ENCODE results near the gene CRACR2A. TPM values are rescaled to one million over a fixed set of nuclear protein-coding genes. Genes with fewer than 3 reads are reported as not detected.

CRACR2A gene
- total and polyA plus RNA-seq, 2 of the 8 experiments (the other 6 are each of a cell fraction or from before 2014, with no cell fraction given): 0.85 to 3.2 TPM

DNA sequence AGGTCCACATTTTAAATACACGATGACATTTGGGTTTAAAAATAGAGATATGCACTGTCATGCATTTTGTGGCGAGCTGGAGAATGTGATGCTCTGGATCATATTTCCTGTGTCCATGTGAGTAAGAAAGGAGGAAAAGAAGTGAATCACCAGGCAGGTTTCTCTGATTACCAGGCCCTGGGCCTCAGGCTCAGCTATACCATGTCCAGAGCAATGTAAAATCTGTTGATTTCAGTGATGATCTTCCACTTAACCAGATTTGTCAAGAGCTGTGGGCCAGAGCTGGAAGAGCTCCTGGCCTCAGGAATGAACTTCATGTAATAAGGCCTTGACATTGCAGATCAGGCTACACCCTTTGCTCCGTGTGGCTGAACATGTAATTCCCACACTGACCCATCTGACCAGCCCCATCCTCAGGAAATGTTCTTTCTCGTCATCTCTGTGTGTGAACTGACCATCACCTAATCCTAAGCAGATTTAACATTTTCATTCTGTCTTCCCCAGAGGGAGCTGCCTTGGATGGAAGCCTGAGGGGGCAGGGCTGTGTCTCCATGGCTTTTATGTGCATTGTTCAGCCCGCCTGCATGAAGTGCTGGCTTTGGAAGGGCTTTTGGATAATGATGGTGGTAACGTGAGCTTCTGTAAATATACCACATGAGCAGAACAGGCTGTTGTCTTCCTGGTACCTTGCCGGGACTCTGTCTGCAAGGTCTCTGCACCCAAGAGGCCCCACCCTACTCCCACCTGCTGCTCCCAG is 54.5 kb downstream of the CRACR2A start:
- peaks cover 2% of the 10 kb centered on the region in 2 experiments; a peak in 2 of 4 replicates for H3K9me3 ChIP-seq (ENCODE audit: insufficient read depth in 2 of 2, low read depth in 1 of 2, low read length in 1 of 2)
- H3K27me3 ChIP-seq (replicated peaks in 1 of 4; ENCODE audit: control insufficient read depth in 3 of 4, extremely low read depth in 1 of 4, insufficient read depth in 3 of 4, low read length in 3 of 4): no peaks in the 10 kb centered on the region; a peak in 1 of 7 replicates
- H3K27ac ChIP-seq (ENCODE audit: low read depth, low read length): no peak overlapping the region
- TF ChIP-seq, protein P1, sequence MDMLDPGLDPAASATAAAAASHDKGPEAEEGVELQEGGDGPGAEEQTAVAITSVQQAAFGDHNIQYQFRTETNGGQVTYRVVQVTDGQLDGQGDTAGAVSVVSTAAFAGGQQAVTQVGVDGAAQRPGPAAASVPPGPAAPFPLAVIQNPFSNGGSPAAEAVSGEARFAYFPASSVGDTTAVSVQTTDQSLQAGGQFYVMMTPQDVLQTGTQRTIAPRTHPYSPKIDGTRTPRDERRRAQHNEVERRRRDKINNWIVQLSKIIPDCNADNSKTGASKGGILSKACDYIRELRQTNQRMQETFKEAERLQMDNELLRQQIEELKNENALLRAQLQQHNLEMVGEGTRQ (IDR thresholded peaks at IDR 0.05; ENCODE audit: low read length): no peak
- no peak for TF ChIP-seq PHF8 (conservative IDR thresholded peaks at IDR 0.05; ENCODE audit: low read depth, low read length)
- TF ChIP-seq, protein P2, sequence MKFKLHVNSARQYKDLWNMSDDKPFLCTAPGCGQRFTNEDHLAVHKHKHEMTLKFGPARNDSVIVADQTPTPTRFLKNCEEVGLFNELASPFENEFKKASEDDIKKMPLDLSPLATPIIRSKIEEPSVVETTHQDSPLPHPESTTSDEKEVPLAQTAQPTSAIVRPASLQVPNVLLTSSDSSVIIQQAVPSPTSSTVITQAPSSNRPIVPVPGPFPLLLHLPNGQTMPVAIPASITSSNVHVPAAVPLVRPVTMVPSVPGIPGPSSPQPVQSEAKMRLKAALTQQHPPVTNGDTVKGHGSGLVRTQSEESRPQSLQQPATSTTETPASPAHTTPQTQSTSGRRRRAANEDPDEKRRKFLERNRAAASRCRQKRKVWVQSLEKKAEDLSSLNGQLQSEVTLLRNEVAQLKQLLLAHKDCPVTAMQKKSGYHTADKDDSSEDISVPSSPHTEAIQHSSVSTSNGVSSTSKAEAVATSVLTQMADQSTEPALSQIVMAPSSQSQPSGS (IDR thresholded peaks at IDR 0.05; ENCODE audit: low read length): no peak
- no peak for TF ChIP-seq HDAC2 (IDR thresholded peaks at IDR 0.05; ENCODE audit: borderline replicate concordance in 1 of 2, low read depth in 2 of 2, low read length in 2 of 2)
- TF ChIP-seq RAD21 (IDR thresholded peaks at IDR 0.05 in 1 of 2, conservative IDR thresholded peaks at IDR 0.05 in 1 of 2; ENCODE audit: low read depth in 2 of 2, low read length in 2 of 2): no peak
- no peak for TF ChIP-seq EGR1 (IDR thresholded peaks at IDR 0.05; ENCODE audit: borderline replicate concordance, low read depth, low read length)
- no peak for TF ChIP-seq RFX5 (IDR thresholded peaks at IDR 0.05; ENCODE audit: borderline replicate concordance, low read depth, low read length)
- no peak for TF ChIP-seq ZNF274 (IDR thresholded peaks at IDR 0.05; ENCODE audit: borderline replicate concordance, extremely low read depth, low read length)

More for the DNA sequence above, 54.5 kb downstream of the CRACR2A start:
- Histone ChIP-seq H3K4ac (replicated peaks; ENCODE audit: insufficient read length, low read depth, low read length) (no peak overlapping the region), H3K4me3 (ENCODE audit: extremely low read depth in 1 of 4, insufficient read depth in 2 of 4, low read depth in 3 of 4, low read length in 4 of 4) (no peak overlapping the region), H2AK5ac (ENCODE audit: low read depth, low read length) (no peak overlapping the region), H3K56ac (replicated peaks; ENCODE audit: insufficient read length, low read depth, low read length) (no peak overlapping the region), H3K79me1 (ENCODE audit: low read depth, low read length) (no peaks in the 10 kb centered on the region), H3K9ac (replicated peaks in 1 of 4; ENCODE audit: extremely low read depth in 1 of 4, low read depth in 3 of 4, low read length in 3 of 4) (no peak overlapping the region), H3K36me3 (ENCODE audit: control insufficient read depth in 2 of 4, insufficient read depth in 4 of 4, low read length in 3 of 4) (no peaks in the 10 kb centered on the region), H2BK20ac (ENCODE audit: low read length) (no peak overlapping the region; the same call in 1 of the 2 replicates), H3K23me2 (ENCODE audit: low read depth, low read length) (no peaks in the 10 kb centered on the region), H4K8ac (ENCODE audit: extremely low read depth, insufficient read depth, low read length) (no peak overlapping the region), H3K23ac (ENCODE audit: insufficient read length) (no peak overlapping the region), H4K91ac (replicated peaks; ENCODE audit: insufficient read length, low read length) (no peak overlapping the region), H3K79me2 (ENCODE audit: control insufficient read depth in 1 of 2, insufficient read depth in 2 of 2, low read length in 2 of 2) (no peaks in the 10 kb centered on the region), H4K5ac (ENCODE audit: insufficient read length, low read depth, low read length) (no peak overlapping the region), H2BK15ac (ENCODE audit: low read length) (no peak overlapping the region), H3K4me1 (replicated peaks in 1 of 4; ENCODE audit: control insufficient read depth in 3 of 4, insufficient read depth in 4 of 4, low read length in 3 of 4) (peaks cover 0 to 4% (median under 1%) of the 10 kb centered on the region in 4 experiments; a peak in 1 of 7 replicates), H2BK12ac (ENCODE audit: low read depth, low read length) (no peak overlapping the region), H4K20me1 (replicated peaks in 1 of 2; ENCODE audit: control insufficient read depth in 1 of 2, insufficient read depth in 2 of 2, low read length in 2 of 2) (no peaks in the 10 kb centered on the region), H2BK120ac (replicated peaks; ENCODE audit: low read depth, low read length) (no peak overlapping the region), H2AFZ (ENCODE audit: low read length) (no peak overlapping the region), H3K18ac (ENCODE audit: extremely low read depth, low read length) (no peak overlapping the region), H2BK5ac (ENCODE audit: low read depth, low read length) (no peak overlapping the region), H3K4me2 (ENCODE audit: insufficient read depth in 1 of 2, low read depth in 2 of 2, low read length in 2 of 2) (no peak overlapping the region), H3K14ac (ENCODE audit: insufficient read length) (no peak overlapping the region)
- DNase-seq (ENCODE audit: low read depth in 1 of 2, low spot score in 2 of 2): no peak
- ChIA-PET CTCF (ENCODE audit: partially characterized antibody) (interaction anchor here (0.6 to 1.7 kb wide), 5 partner anchors 8 to 996 kb away, joined by 3 to 6 read pairs (median 3); partner anchors contain the start of gene CRACR2A), POLR2A (ENCODE audit: partially characterized antibody) (no interaction called here)
- FAIRE-seq: no peak
- 77% methylated on average over 7 of the region's 7 CpGs; no CpG with 5 or more reads in 1 of the 2 experiments for WGBS, 2 experiments (ENCODE audit: extremely low coverage in 1 of 2, insufficient coverage in 1 of 2, insufficient read length in 1 of 2, insufficient replicate concordance in 2 of 2, low coverage in 1 of 2, low lambda C conversion rate in 2 of 2, missing lambda C conversion rate in 1 of 2)
